Stimulated activated CD4-positive, alpha-beta T cell treated with anti-CD3 and anti-CD28 coated beads, Interleukin-12 subunit alpha, Interleukin-12 subunit beta, amount 100 ng/mL, for 24 hours (primary cell): ENCODE measurements around the gene CAGE1.

ENCODE experiments used
- DNase-seq, 2 experiments: peaks; one replicate each; pipeline ENCODE4 v3.0.0-alpha.2; 2020; ENCODE audit warnings: low read depth in 2 of 2

CAGE1 gene

GRCh38 chr6:7311917-7312615, 77.5 kb downstream of the CAGE1 start:
- peak in 1 of 2 experiments; percentile 35 for DNase-seq

- no peak for DNase-seq
Measured at GRCh38 chr6:7311176-7311575, 78.4 kb downstream of the CAGE1 start.

DNA sequence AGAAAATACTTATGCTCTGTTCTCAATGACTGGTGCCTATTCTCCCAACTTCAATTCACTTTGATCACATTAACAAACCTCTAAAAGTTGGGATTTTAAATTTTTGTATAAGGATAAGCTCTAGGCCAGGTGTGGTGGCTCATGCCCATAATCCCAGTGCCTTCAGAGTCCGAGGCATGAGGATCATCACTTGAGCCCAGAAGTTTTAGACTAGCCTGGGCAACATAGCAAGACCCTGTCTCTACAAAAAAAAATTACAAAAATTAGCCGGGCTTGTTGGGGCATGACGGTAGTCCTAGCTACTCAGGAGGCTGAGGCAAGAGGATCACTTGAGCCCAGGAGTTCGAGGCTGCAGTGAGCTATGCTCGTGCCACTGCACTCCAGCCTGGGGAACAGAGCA, 80.5 kb downstream of the CAGE1 start:
- no peak for DNase-seq

GRCh38 chr6:7307533-7307932, 82.0 kb downstream of the CAGE1 start:
- no peak for DNase-seq

DNA sequence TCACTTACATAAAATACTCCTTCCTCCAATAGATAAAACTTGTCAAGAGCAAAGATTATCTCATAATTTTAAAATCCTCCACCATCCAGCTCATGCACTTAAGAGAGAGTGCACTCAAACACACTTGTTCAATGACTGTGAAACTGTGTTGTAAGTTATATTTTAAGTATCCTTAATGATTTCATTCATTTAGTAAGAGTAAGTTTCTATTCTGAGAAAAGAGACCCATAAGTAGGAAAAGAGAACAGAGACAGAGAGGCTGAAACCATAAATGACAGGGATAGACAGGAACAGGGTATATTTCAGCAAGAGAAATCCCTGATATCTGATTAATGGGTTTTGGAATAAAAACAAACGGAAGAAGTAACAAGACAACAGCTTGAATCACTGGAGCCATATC, 84.7 kb downstream of the CAGE1 start:
- DNase-seq: no peak

DNA sequence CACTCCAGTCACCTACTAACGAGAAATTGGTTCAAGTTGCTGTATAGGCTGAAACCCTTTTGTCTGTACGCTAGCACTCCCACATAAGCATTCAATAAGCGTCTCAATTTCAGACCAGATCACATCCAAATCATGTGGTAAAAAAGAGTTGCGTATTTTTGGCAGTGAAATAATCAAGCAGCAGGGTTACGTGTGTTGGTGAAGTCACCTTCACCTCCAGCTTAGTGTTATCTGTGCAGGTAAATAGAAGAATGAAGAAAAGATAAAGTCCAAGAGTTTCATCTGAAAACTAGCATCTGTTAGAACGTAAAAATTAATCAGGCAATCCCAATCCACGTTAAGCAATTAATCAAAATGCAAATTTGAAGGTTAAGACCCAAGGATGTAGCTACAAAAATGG, 87.8 kb downstream of the CAGE1 start:
- DNase-seq: no peak

DNA sequence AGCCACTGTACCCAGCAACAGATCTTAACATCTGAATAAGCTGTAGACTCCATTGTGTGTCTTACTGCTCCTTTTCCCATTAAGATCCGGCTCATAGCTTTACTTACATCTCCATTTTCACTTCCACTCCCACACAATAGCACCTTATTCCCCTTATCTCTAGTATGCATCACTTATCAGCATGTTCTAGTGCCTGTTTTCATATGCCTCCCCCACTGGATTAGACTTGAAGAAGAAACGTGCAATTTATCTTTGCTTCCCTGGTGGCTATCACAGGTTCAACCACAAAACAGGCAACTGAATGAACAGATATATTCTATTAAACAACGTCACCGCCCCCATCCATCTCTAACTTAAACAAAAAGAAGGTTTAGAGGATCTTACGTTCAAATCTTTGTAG, 88.6 kb downstream of the CAGE1 start:
- DNase-seq: no peak

DNA sequence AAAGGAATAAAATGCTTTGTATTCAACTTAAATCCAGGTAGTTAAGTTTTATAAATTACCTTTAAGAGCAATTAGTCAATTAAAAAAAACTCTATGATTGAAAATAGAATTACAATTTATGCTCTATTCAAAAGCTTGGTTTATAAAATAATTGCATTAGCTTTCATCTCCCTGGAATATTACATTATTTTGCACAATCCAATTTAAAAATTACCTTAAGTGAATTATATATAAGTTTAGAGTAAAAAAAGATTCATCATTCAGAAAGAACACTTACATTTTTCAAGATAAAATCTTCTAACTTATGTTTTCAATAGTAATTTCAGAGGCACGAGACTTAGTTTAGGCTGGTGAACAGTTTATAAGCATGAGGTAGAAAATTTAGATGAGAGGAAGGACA, 91.4 kb downstream of the CAGE1 start:
- DNase-seq: no peak

DNA sequence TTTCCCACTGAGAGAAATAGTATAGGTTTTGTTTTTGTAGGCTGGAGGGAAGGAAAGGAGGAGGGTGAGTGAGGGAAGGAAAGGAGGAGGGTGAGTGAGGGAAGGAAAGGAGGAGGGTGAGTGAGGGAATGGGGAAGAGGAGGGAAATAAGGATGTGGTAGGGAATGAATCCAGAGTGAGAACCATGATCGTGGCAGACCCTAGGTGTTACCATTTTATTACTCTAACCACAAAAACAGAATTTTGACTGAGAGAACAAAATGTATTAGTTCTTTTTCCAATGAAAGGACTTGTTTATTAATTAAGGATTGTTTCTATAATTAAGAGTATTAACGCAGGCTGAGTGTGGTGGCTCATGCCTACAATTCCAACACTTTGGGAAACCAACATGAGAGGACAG, 92.9 kb downstream of the CAGE1 start:
- DNase-seq: no peak

DNA sequence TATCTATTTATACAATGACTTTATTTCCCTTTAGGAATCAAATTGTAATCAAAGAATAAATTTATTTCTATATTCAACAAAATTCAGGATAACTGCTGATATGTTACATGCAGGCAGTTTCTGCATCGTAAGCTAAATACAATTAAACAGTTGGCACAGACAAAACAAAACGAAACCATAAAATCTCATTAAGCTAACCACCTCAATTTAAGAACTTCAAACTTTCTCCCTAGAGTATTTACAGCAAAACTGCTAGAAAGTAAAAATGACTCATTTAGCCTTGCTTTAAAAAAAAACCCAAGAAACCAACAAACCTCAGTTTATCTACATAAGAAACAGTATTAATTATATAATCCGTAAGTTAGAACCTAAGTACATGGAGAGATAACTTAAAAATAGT, 93.6 kb downstream of the CAGE1 start:
- no peak for DNase-seq

GRCh38 chr6:7292596-7293255, 96.8 kb downstream of the CAGE1 start:
- DNase-seq: no peak

DNA sequence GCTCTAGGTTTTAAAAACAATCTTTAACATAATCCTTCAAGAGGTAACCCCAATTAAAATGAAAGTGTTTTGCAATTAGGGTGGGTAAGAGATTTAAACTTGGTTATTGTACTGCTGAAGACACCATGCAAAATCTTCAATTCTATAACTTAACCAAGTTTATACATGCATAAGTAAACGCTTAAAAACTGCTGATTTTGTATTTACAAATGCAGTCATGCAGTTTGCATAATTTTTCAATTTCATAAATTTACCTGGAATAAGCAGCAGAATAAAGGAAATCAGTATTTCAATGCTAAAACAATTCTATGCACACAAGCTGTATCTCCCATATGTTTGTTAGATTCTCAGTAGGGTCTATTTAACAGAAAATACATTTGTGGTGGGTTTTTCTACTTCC, 99.5 kb downstream of the CAGE1 start:
- no peak for DNase-seq

- no peak for DNase-seq
Measured at GRCh38 chr6:7285416-7285815, 104.1 kb downstream of the CAGE1 start.

- DNase-seq: no peak
Measured at GRCh38 chr6:7283676-7284075, 105.9 kb downstream of the CAGE1 start.

DNA sequence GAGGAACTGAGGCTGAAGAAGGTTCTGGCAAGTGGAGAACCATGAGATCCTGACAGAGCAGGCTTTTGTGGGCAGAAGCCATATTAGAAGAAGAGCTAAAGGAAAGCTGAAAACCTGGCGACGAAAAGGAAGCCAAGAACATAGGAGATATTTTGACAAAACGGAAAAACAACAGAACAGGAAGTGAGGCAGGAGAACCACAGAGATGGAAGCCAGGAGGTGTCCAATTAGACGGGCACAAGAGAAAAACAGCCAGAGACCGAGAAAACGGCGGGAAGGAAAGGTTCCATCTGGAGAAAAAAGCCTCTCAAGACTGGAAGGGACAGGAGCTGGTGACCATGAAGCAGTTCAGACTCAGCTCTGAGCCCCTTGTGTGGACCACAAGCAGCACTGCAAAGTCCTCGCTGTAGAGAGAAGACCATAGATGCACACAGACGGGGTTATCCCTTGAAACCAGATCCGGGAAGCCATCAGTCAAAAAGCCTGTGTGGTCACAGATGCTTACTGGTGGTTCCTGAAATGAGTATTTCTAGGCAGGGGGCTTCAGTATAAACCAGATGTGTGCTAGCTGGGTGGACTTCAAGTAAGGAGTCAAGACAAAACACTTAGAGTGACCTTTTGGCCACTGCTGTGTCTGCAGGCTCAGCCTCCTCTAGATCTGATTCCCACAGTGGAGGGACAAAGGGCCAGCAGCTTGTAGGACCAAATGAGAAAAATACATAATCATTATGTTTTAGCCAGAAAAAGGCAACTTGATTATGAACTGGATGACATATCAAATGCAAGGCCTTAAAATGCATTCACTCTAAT, 107.2 kb downstream of the CAGE1 start:
- DNase-seq: no peak
